DMS153 (cell line): ENCODE measurements around the gene COG5.
"Not testable (repeated sequence)": the region's sequence is repeated elsewhere in the genome, so short reads cannot be mapped to it uniquely, and the experiment has no call there.

Experiments used
- DNase-seq: peaks from one replicate; lab custom pipeline; 2025; lab: John Stamatoyannopoulos, UW

COG5 gene

DNA sequence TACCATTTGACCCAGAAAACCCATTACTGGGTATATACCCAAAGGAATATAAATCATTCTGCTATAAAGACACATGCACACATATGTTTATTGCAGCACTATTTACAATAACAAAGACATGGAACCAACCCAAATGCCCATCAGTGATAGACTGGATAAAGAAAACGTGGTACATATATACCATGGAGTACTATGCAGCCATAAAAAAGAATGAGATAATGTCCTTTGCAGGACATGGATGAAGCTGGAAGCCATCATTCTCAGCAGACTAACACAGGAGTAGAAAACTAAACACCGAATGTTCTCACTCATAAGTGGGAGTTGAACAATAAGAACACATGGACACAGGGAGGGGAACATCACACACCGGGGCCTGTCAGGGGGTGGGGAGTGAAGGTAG, 408.0 kb downstream of the COG5 start:
- DNase-seq: not testable (repeated sequence)

DNA sequence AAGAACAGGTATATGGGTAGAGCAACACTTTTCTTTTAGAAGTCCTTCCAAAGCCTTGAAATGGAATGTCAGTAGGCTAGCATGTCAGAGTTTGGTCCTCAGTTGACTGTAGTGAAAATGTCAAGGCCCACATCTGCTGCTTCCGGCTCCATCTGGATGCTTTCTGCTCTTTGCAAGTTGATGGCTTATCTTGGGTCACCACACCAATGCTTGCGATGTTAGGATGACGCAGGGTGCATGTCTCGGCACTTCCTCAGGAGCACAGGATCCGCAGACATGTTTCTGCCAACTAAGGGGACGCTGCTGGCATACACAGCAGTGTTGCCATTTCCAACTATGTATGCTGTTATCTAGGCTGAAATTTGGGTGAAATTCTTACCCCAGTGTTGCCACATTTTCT, 408.9 kb downstream of the COG5 start:
- DNase-seq: no peak

DNA sequence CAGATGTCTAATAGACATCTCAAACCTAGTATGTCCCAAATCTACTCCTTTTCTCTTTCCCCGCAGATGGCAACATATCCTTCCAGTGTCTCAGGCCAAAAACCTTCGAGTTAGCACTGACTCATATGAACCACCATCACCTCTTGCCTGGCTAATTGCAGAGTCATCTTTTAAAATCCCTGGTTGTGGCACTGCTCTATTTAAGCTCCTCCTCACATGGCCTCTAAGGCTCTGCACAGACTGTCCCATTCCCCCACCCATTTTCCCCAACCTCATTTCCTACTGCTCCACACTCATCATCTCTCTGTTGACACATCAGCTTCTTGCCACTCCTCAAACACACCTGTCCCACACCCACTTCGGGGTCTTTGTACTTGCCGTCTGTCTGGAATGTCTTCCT, 411.7 kb downstream of the COG5 start:
- no peak for DNase-seq
